SK-N-SH (cell line): Measurements from ENCODE around the gene G3BP1.

Experiments
- CTCF ChIP-seq: fragments of 200-600 bp; sonication (generic); IDR thresholded peaks from 2 replicates; pipeline ENCODE4 v1.6.1; 2017; ENCODE audit warnings: antibody characterized with exemption, mild to moderate bottlenecking, moderate library complexity
- ELF1 ChIP-seq: IDR thresholded peaks from 2 replicates; pipeline ENCODE4 v1.4.0; 2012
- EP300 ChIP-seq, 2 experiments: IDR thresholded peaks; 2 replicates each; pipeline versions ENCODE4 v1.4.0 to v1.6.1; 2012; ENCODE audit warnings: borderline replicate concordance in 1 of 2, low read depth in 1 of 2, low read length in 1 of 2
- GABPA ChIP-seq: IDR thresholded peaks from 2 replicates; pipeline ENCODE4 v1.4.0; 2012; ENCODE audit warnings: low read depth, mild to moderate bottlenecking
- MEF2A ChIP-seq: IDR thresholded peaks from 2 replicates; pipeline ENCODE4 v1.4.0; 2012; ENCODE audit warnings: low read depth, borderline replicate concordance
- RFX5 ChIP-seq: IDR thresholded peaks from 2 replicates; pipeline ENCODE4 v1.6.1; 2012; ENCODE audit warnings: mild to moderate bottlenecking, improper control_type of control experiment, low read length
- SIN3A ChIP-seq: IDR thresholded peaks from 2 replicates; pipeline ENCODE4 v1.6.1; 2012; ENCODE audit warnings: low read depth, mild to moderate bottlenecking, low read length, moderate library complexity, borderline replicate concordance
- SMC3 ChIP-seq: IDR thresholded peaks from 2 replicates; pipeline ENCODE4 v1.6.1; 2012; ENCODE audit warnings: low read depth, low read length, improper control_type of control experiment

- no peak for TF ChIP-seq CTCF
- no peak for TF ChIP-seq EP300 (IDR thresholded peaks at IDR 0.05; ENCODE audit: borderline replicate concordance in 1 of 2, low read depth in 1 of 2, low read length in 1 of 2)
- TF ChIP-seq GABPA = no peak
- no peak for TF ChIP-seq MEF2A
- no peak for TF ChIP-seq RFX5
- TF ChIP-seq ELF1 = no peak
- TF ChIP-seq SMC3 = no peak
- TF ChIP-seq SIN3A = no peak
Measured at GRCh38 chr5:151815051-151815450, 43.3 kb downstream of the G3BP1 start.
